ENCODE results near the gene PHF2. TPM values are rescaled to one million over a fixed set of nuclear protein-coding genes. Genes with fewer than 3 reads are reported as not detected.

PHF2 gene
- total and polyA plus RNA-seq, 2 donors (not counting 1 experiment from before 2014, with no cell fraction given): 11.0 to 28.8 TPM

- Histone ChIP-seq H3K9me3 (ENCODE audit: control extremely low read depth in 1 of 3, control insufficient read depth in 2 of 3, insufficient read depth in 1 of 3, low read length in 2 of 3) (no peaks in the 10 kb centered on the region), H3K27me3 (replicated peaks in 1 of 4; ENCODE audit: control extremely low read depth in 1 of 4, control insufficient read depth in 3 of 4, insufficient read depth in 4 of 4, low read length in 3 of 4) (no peaks in the 10 kb centered on the region), H3K4me1 (ENCODE audit: control insufficient read depth in 2 of 2, insufficient read depth in 2 of 2, low read length in 2 of 2) (peaks cover 14 to 22% of the 10 kb centered on the region in 2 donors), H3K27ac (ENCODE audit: low read length in 2 of 2) (peak overlapping the region; percentile 55 to 77), H3K79me2 (ENCODE audit: control insufficient read depth, insufficient read depth, low read length) (peaks cover 25% of the 10 kb centered on the region), H2AFZ (ENCODE audit: insufficient read depth, low read depth, low read length, poor library complexity, severe bottlenecking) (peak overlapping the region; percentile 86), H3K36me3 (replicated peaks in 1 of 2; ENCODE audit: control extremely low read depth in 1 of 2, control insufficient read depth in 1 of 2, extremely low read depth in 1 of 2, insufficient read depth in 2 of 2, low read length in 1 of 2) (no peaks in the 10 kb centered on the region), H4K20me1 (ENCODE audit: control insufficient read depth, insufficient read depth, low read length, poor library complexity, severe bottlenecking) (peaks cover 8% of the 10 kb centered on the region), H3K4me2 (replicated peaks; ENCODE audit: low read depth, low read length, poor library complexity, severe bottlenecking) (peak overlapping the region; percentile 96), H3K9ac (ENCODE audit: low read length) (peak overlapping the region; percentile 81), H3K4me3 (ENCODE audit: control extremely low read depth in 1 of 5, extremely low read depth in 1 of 5, insufficient read depth in 1 of 5, low read depth in 2 of 5, low read length in 4 of 5) (peak overlapping the region; percentile 58 to 80 (median 68))
- POLR2A ChIA-PET: interaction anchor here (2.1 kb wide), 1 partner anchor 9 kb away, joined by 13 read pairs; no protein-coding TSS in a partner anchor
- under 1% methylated on average over 19 of the region's 26 CpGs for WGBS (ENCODE audit: insufficient coverage)
- H3K4me3 Mint-ChIP-seq: peak overlapping the region; percentile 92
- H3K27ac Mint-ChIP-seq: peak overlapping the region; percentile 93
- CTCF ChIA-PET: interaction anchor here (1.7 kb wide), 1 partner anchor 10 kb away, joined by 10 read pairs; no protein-coding TSS in a partner anchor
- ATAC-seq (ENCODE audit: low read depth): peak; percentile 47
- TF ChIP-seq CTCF (IDR thresholded peaks at IDR 0.05): no peak
- no peak for TF ChIP-seq EZH2 (IDR thresholded peaks at IDR 0.05; ENCODE audit: borderline replicate concordance, insufficient read depth, low read depth, low read length, poor library complexity, severe bottlenecking)
- peak; percentile 69 for DNase-seq
- intact Hi-C loops (cut with micrococcal nuclease): loop anchor here (1.0 kb wide), 1 partner anchor 10 kb away; no protein-coding TSS in a partner anchor
- no peaks in the 10 kb centered on the region for H3K9me3 Mint-ChIP-seq (ENCODE audit: insufficient read depth)
- no peaks in the 10 kb centered on the region for H3K27me3 Mint-ChIP-seq
- H3K4me1 Mint-ChIP-seq: peaks cover 28% of the 10 kb centered on the region
Measured at GRCh38 chr9:93575796-93576257, 557 bp upstream of the PHF2 start.
